Body of pancreas (tissue), 4 donors: ENCODE measurements around the gene RHOBTB3.

Experiments used
- POLR2A ChIP-seq, 3 donors: fragments of 450-650 bp; IDR thresholded peaks; one replicate each; pipeline ENCODE4 v1.6.1; 2016; ENCODE audit warnings: antibody characterized with exemption in 3 of 3, mild to moderate bottlenecking in 2 of 3
- TF ChIP-seq, protein P1 (sequence below), 7 experiments: fragments of 450-650 bp in 4 of 7; fragments of 200-600 bp in 3 of 7; sonication (generic) in 3 of 7; IDR thresholded peaks; one replicate each; pipeline ENCODE4 v1.5.1; 2016 to 2019; ENCODE audit warnings: antibody characterized with exemption in 7 of 7

DNA sequence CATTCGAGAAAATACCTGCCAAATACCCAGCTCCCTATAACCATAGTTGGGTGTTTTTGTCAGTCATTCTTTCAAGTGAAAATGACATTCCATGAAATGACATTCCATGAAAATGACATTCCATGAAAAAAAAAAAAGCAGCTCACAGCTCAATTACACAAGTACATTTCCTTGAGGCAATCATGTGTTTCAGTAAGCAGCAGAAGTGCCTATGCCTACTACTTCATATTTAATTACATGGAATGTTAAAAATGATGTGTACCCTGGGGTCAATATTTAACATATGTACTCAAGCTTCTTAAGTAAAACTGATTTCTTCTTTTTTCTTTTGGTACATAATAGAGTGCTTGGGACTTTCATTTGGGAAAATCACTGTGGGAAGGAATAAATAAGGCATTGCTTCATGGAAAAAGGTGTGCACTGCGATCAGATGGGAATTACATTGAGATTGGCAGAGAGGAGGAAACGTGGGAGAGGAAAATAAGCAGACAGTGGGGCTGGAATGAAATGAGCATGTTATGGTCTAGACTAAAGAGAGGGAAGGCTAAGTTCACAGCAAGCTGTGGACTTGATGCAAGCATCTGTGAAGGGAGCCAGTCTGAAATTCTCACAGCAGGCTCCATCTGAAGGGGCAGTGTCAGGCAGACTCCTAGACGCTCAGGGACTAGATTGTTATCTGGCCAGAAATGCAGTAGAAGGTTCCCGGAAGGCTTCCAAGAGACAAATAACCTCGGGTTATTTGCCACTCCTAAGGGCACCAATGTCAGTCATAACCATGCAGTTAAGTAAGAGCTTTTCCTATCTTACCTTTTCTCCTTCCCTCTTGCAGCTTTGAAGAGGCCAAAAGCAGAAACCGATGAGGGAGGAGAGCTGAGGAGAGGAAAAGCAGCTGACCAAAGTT lies 33.1 kb upstream of the RHOBTB3 start:
- TF ChIP-seq, protein P1, sequence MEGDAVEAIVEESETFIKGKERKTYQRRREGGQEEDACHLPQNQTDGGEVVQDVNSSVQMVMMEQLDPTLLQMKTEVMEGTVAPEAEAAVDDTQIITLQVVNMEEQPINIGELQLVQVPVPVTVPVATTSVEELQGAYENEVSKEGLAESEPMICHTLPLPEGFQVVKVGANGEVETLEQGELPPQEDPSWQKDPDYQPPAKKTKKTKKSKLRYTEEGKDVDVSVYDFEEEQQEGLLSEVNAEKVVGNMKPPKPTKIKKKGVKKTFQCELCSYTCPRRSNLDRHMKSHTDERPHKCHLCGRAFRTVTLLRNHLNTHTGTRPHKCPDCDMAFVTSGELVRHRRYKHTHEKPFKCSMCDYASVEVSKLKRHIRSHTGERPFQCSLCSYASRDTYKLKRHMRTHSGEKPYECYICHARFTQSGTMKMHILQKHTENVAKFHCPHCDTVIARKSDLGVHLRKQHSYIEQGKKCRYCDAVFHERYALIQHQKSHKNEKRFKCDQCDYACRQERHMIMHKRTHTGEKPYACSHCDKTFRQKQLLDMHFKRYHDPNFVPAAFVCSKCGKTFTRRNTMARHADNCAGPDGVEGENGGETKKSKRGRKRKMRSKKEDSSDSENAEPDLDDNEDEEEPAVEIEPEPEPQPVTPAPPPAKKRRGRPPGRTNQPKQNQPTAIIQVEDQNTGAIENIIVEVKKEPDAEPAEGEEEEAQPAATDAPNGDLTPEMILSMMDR (IDR thresholded peaks at IDR 0.05): no peak
- no peak for TF ChIP-seq POLR2A (IDR thresholded peaks at IDR 0.05)
